Endodermal cell (in vitro differentiated cells): ENCODE measurements around the gene SPATA20. TPM values are rescaled to one million over a fixed set of nuclear protein-coding genes. Genes with fewer than 3 reads are reported as not detected.

ENCODE experiments used
- DNase-seq: peaks from one replicate; pipeline ENCODE4 v3.0.0-alpha.2; 2017
- H3K27ac ChIP-seq: 2 replicates; pipeline ENCODE4 v1.5.1; 2013; ENCODE audit warnings: mild to moderate bottlenecking, low read depth, low read length, moderate library complexity
- H3K27me3 ChIP-seq: 2 replicates; pipeline ENCODE4 v1.6.1; 2013; ENCODE audit warnings: mild to moderate bottlenecking, low read length, moderate library complexity; ENCODE audit not compliant: insufficient read depth, control insufficient read depth, poor library complexity, severe bottlenecking
- H3K36me3 ChIP-seq: 2 replicates; pipeline ENCODE4 v1.7.0; 2013; ENCODE audit warnings: mild to moderate bottlenecking, low read length, moderate library complexity; ENCODE audit not compliant: control insufficient read depth, insufficient read depth
- H3K4me1 ChIP-seq: one replicate; pipeline ENCODE4 v1.7.0; 2013; ENCODE audit warnings: low read length; ENCODE audit not compliant: control insufficient read depth, insufficient read depth
- H3K4me3 ChIP-seq: 2 replicates; pipeline ENCODE4 v1.5.1; 2013; ENCODE audit warnings: mild to moderate bottlenecking, low read length, moderate library complexity
- H3K9ac ChIP-seq: 2 replicates; pipeline ENCODE4 v1.6.1; 2013; ENCODE audit warnings: mild to moderate bottlenecking, low read length, moderate library complexity; ENCODE audit not compliant: poor library complexity, severe bottlenecking; ENCODE audit errors: extremely low read depth
- H3K9me3 ChIP-seq: 2 replicates; pipeline ENCODE4 v1.6.1; 2013; ENCODE audit warnings: mild to moderate bottlenecking, low read length, moderate library complexity; ENCODE audit not compliant: control insufficient read depth
- H3K27ac Mint-ChIP-seq: 2 replicates; pipeline ENCODE4 v1.8.0; 2020; ENCODE audit warnings: mixed read lengths
- H3K27me3 Mint-ChIP-seq: 2 replicates; pipeline ENCODE4 v1.8.0; 2021; ENCODE audit warnings: mild to moderate bottlenecking, mixed read lengths; ENCODE audit not compliant: insufficient read depth
- H3K36me3 Mint-ChIP-seq: 2 replicates; pipeline ENCODE4 v1.8.0; 2020; ENCODE audit warnings: low read depth, mixed read lengths
- H3K4me1 Mint-ChIP-seq: 2 replicates; pipeline ENCODE4 v1.8.0; 2020; ENCODE audit warnings: mixed read lengths
- H3K4me3 Mint-ChIP-seq: 2 replicates; pipeline ENCODE4 v1.8.0; 2020; ENCODE audit warnings: mild to moderate bottlenecking, moderate library complexity, mixed read lengths
- H3K9me3 Mint-ChIP-seq: 2 replicates; pipeline ENCODE4 v1.8.0; 2020; ENCODE audit warnings: mild to moderate bottlenecking, mixed read lengths
- CTCF ChIP-seq: fragments of 200-600 bp; sonication (generic); conservative IDR thresholded peaks from 2 replicates; pipeline ENCODE4 v1.5.0; 2021; ENCODE audit warnings: antibody characterized with exemption, mild to moderate bottlenecking
- WGBS, 2 experiments: methylation state at CpG; one replicate each; pipeline versions ENCODE4 v1.1.5 to v1.1.7; 2013; ENCODE audit warnings: missing lambda C conversion rate in 2 of 2, mixed read lengths in 1 of 2; ENCODE audit not compliant: insufficient coverage in 1 of 2, insufficient read length in 1 of 2; 5-methylcytosine and 5-hydroxymethylcytosine counted together
- total RNA-seq, 2 donors: library from RNA; stranded (reverse); fragmentation: NEBNext Ultra II Directional in 1 of 2; extraction: Animal tissue kit (Norgen Biotek cat#: 25700) in 1 of 2; gene quantifications; 2 replicates in 1 of 2; 3 replicates in 1 of 2; pipeline ENCODE4 v1.2.1, GENCODE V29; 2021

SPATA20 gene
- total RNA-seq, 2 donors from 2014 or later = 40.4 to 40.5 TPM

- no peak overlapping the region for H3K27ac Mint-ChIP-seq
- H3K4me1 Mint-ChIP-seq = peaks cover 3% of the 10 kb centered on the region
- Histone ChIP-seq H3K27ac (no peak overlapping the region), H3K4me1 (no peaks in the 10 kb centered on the region), H3K9me3 (no peaks in the 10 kb centered on the region), H3K27me3 (no peaks in the 10 kb centered on the region), H3K36me3 (no peaks in the 10 kb centered on the region), H3K4me3 (no peak overlapping the region), H3K9ac (no peak overlapping the region)
- DNase-seq = no peak
- H3K36me3 Mint-ChIP-seq = no peaks in the 10 kb centered on the region
- no peak for TF ChIP-seq CTCF
- no peak overlapping the region for H3K4me3 Mint-ChIP-seq
- no peaks in the 10 kb centered on the region for H3K9me3 Mint-ChIP-seq
- H3K27me3 Mint-ChIP-seq = peaks cover 5% of the 10 kb centered on the region
- WGBS, 2 experiments = 87 to 92% methylated on average over 6 to 15 of the region's 15 CpGs
Observed at GRCh38 chr17:50599606-50600005, 52.6 kb downstream of the SPATA20 start.

- Histone ChIP-seq H3K36me3 (no peaks in the 10 kb centered on the region), H3K27ac (no peak overlapping the region), H3K4me1 (no peaks in the 10 kb centered on the region), H3K4me3 (no peak overlapping the region), H3K27me3 (no peaks in the 10 kb centered on the region), H3K9me3 (no peaks in the 10 kb centered on the region), H3K9ac (no peak overlapping the region)
- TF ChIP-seq CTCF = no peak
- H3K4me3 Mint-ChIP-seq = no peak overlapping the region
- WGBS, 2 experiments = 86 to 89% methylated on average over 4 to 12 of the region's 13 CpGs
- no peaks in the 10 kb centered on the region for H3K36me3 Mint-ChIP-seq
- H3K4me1 Mint-ChIP-seq = peaks cover 3% of the 10 kb centered on the region
- no peak overlapping the region for H3K27ac Mint-ChIP-seq
- no peaks in the 10 kb centered on the region for H3K9me3 Mint-ChIP-seq
- H3K27me3 Mint-ChIP-seq = peaks cover 1% of the 10 kb centered on the region
- no peak for DNase-seq
Observed at GRCh38 chr17:50601823-50602375, 54.9 kb downstream of the SPATA20 start.

- Mint-ChIP-seq H3K36me3 (no peaks in the 10 kb centered on the region), H3K27me3 (peaks cover 5% of the 10 kb centered on the region), H3K27ac (no peak overlapping the region), H3K4me3 (no peak overlapping the region), H3K9me3 (no peaks in the 10 kb centered on the region), H3K4me1 (peaks cover 3% of the 10 kb centered on the region)
- Histone ChIP-seq H3K9ac (no peak overlapping the region), H3K27me3 (no peaks in the 10 kb centered on the region), H3K4me3 (no peak overlapping the region), H3K27ac (no peak overlapping the region), H3K36me3 (no peaks in the 10 kb centered on the region), H3K4me1 (no peaks in the 10 kb centered on the region), H3K9me3 (no peaks in the 10 kb centered on the region)
- 95% methylated on average over 16 to 18 of the region's 18 CpGs for WGBS, 2 experiments
- no peak for TF ChIP-seq CTCF
- DNase-seq = no peak
Observed at GRCh38 chr17:50602836-50603235, 55.9 kb downstream of the SPATA20 start.
